Measurements from ENCODE around the gene SRD5A2. TPM values are rescaled to one million over a fixed set of nuclear protein-coding genes. Genes with fewer than 3 reads are reported as not detected.

The SRD5A2 gene
- total and polyA plus RNA-seq, 2 donors (not counting 1 experiment from before 2014, with no cell fraction given) = not detected

GRCh38 chr2:31483246-31483645, 97.5 kb downstream of the SRD5A2 start:
- DNase-seq = no peak
- H3K4me2 ChIP-seq (replicated peaks; ENCODE audit: low read depth, low read length, poor library complexity, severe bottlenecking) = no peak overlapping the region
- Mint-ChIP-seq H3K9me3 (ENCODE audit: insufficient read depth) (no peaks in the 10 kb centered on the region), H3K4me3 (no peak overlapping the region), H3K27me3 (peaks cover 23% of the 10 kb centered on the region), H3K27ac (no peak overlapping the region), H3K4me1 (no peaks in the 10 kb centered on the region)
- ChIA-PET POLR2A (no interaction called here), CTCF (no interaction called here)
- WGBS (ENCODE audit: insufficient coverage) = no CpG with 5 or more reads among the region's 2 CpGs
- H3K9ac ChIP-seq (ENCODE audit: low read length) = no peak overlapping the region
- no peak for TF ChIP-seq CTCF (IDR thresholded peaks at IDR 0.05)
- TF ChIP-seq EZH2 (IDR thresholded peaks at IDR 0.05; ENCODE audit: borderline replicate concordance, insufficient read depth, low read depth, low read length, poor library complexity, severe bottlenecking) = no peak
- H3K27ac ChIP-seq (ENCODE audit: low read length in 2 of 2) = no peak overlapping the region
- H3K4me1 ChIP-seq (ENCODE audit: control insufficient read depth in 2 of 2, insufficient read depth in 2 of 2, low read length in 2 of 2) = no peaks in the 10 kb centered on the region
- H2AFZ ChIP-seq (ENCODE audit: insufficient read depth, low read depth, low read length, poor library complexity, severe bottlenecking) = no peak overlapping the region
- ATAC-seq (ENCODE audit: low read depth) = no peak
- H3K4me3 ChIP-seq (ENCODE audit: control extremely low read depth in 1 of 5, extremely low read depth in 1 of 5, insufficient read depth in 1 of 5, low read depth in 2 of 5, low read length in 4 of 5) = no peak overlapping the region
- intact Hi-C loops (cut with micrococcal nuclease) = no loop called here
- no peaks in the 10 kb centered on the region for H3K36me3 ChIP-seq (replicated peaks in 1 of 2; ENCODE audit: control extremely low read depth in 1 of 2, control insufficient read depth in 1 of 2, extremely low read depth in 1 of 2, insufficient read depth in 2 of 2, low read length in 1 of 2)
- peaks cover 0 to 5% (median 0%) of the 10 kb centered on the region in 3 donors for H3K9me3 ChIP-seq (ENCODE audit: control extremely low read depth in 1 of 3, control insufficient read depth in 2 of 3, insufficient read depth in 1 of 3, low read length in 2 of 3)
- H3K79me2 ChIP-seq (ENCODE audit: control insufficient read depth, insufficient read depth, low read length) = no peaks in the 10 kb centered on the region
- H3K27me3 ChIP-seq (replicated peaks in 1 of 4; ENCODE audit: control extremely low read depth in 1 of 4, control insufficient read depth in 3 of 4, insufficient read depth in 4 of 4, low read length in 3 of 4) = peaks cover 0 to 4% (median 0%) of the 10 kb centered on the region in 4 experiments
- no peaks in the 10 kb centered on the region for H4K20me1 ChIP-seq (ENCODE audit: control insufficient read depth, insufficient read depth, low read length, poor library complexity, severe bottlenecking)

- ATAC-seq (ENCODE audit: low read depth) (no peak), DNase-seq (no peak)
- H3K79me2 ChIP-seq (ENCODE audit: control insufficient read depth, insufficient read depth, low read length) = no peaks in the 10 kb centered on the region
- no peaks in the 10 kb centered on the region for H3K4me1 Mint-ChIP-seq
- H3K27ac ChIP-seq (ENCODE audit: low read length in 2 of 2) = no peak overlapping the region
- no peak overlapping the region for H3K4me2 ChIP-seq (replicated peaks; ENCODE audit: low read depth, low read length, poor library complexity, severe bottlenecking)
- H2AFZ ChIP-seq (ENCODE audit: insufficient read depth, low read depth, low read length, poor library complexity, severe bottlenecking) = no peak overlapping the region
- no peaks in the 10 kb centered on the region for H3K4me1 ChIP-seq (ENCODE audit: control insufficient read depth in 2 of 2, insufficient read depth in 2 of 2, low read length in 2 of 2)
- CTCF ChIA-PET = no interaction called here
- no peak overlapping the region for H3K4me3 ChIP-seq (ENCODE audit: control extremely low read depth in 1 of 5, extremely low read depth in 1 of 5, insufficient read depth in 1 of 5, low read depth in 2 of 5, low read length in 4 of 5)
- H3K36me3 ChIP-seq (replicated peaks in 1 of 2; ENCODE audit: control extremely low read depth in 1 of 2, control insufficient read depth in 1 of 2, extremely low read depth in 1 of 2, insufficient read depth in 2 of 2, low read length in 1 of 2) = no peaks in the 10 kb centered on the region
- WGBS (ENCODE audit: insufficient coverage) = 36% methylated on average over 1 of the region's 2 CpGs
- no peaks in the 10 kb centered on the region for H3K9me3 ChIP-seq (ENCODE audit: control extremely low read depth in 1 of 3, control insufficient read depth in 2 of 3, insufficient read depth in 1 of 3, low read length in 2 of 3)
- intact Hi-C loops (cut with micrococcal nuclease) = no loop called here
- no peak overlapping the region for H3K9ac ChIP-seq (ENCODE audit: low read length)
- H3K9me3 Mint-ChIP-seq (ENCODE audit: insufficient read depth) = no peaks in the 10 kb centered on the region
- no peak for TF ChIP-seq EZH2 (IDR thresholded peaks at IDR 0.05; ENCODE audit: borderline replicate concordance, insufficient read depth, low read depth, low read length, poor library complexity, severe bottlenecking)
- TF ChIP-seq CTCF (IDR thresholded peaks at IDR 0.05) = no peak
- no peak overlapping the region for H3K27ac Mint-ChIP-seq
- H3K27me3 ChIP-seq (replicated peaks in 1 of 4; ENCODE audit: control extremely low read depth in 1 of 4, control insufficient read depth in 3 of 4, insufficient read depth in 4 of 4, low read length in 3 of 4) = no peaks in the 10 kb centered on the region
- H3K4me3 Mint-ChIP-seq = no peak overlapping the region
- POLR2A ChIA-PET = no interaction called here
- H3K27me3 Mint-ChIP-seq = peaks cover 35% of the 10 kb centered on the region
- H4K20me1 ChIP-seq (ENCODE audit: control insufficient read depth, insufficient read depth, low read length, poor library complexity, severe bottlenecking) = no peaks in the 10 kb centered on the region
Measured at GRCh38 chr2:31476511-31477180, 104.1 kb downstream of the SRD5A2 start.
